Measurements from ENCODE around the gene AIF1L.

DNA sequence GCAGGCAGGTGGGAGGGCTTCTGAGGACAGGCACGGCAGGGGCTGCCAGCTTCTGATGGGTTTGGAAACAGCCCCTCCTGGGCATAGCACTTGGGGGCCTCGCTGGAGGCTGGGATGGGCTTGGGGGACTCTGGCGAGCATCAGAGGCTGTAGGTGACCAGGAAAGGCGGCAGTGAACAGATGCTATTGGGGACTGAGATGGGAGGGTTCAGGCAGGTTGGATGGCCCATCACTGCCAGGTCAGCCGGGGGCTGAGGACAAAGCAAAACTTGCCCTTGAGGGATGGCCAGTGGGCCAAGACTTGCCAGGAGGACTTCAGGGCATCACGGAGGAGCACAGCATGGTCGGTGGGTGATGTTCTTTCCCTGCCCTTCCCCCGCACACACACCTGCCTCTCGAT lies 6.7 kb downstream of the AIF1L start:
- TF ChIP-seq, protein P1, sequence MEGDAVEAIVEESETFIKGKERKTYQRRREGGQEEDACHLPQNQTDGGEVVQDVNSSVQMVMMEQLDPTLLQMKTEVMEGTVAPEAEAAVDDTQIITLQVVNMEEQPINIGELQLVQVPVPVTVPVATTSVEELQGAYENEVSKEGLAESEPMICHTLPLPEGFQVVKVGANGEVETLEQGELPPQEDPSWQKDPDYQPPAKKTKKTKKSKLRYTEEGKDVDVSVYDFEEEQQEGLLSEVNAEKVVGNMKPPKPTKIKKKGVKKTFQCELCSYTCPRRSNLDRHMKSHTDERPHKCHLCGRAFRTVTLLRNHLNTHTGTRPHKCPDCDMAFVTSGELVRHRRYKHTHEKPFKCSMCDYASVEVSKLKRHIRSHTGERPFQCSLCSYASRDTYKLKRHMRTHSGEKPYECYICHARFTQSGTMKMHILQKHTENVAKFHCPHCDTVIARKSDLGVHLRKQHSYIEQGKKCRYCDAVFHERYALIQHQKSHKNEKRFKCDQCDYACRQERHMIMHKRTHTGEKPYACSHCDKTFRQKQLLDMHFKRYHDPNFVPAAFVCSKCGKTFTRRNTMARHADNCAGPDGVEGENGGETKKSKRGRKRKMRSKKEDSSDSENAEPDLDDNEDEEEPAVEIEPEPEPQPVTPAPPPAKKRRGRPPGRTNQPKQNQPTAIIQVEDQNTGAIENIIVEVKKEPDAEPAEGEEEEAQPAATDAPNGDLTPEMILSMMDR (conservative IDR thresholded peaks at IDR 0.05; ENCODE audit: low read depth, low read length) = no peak
- no peak for TF ChIP-seq EZH2 (IDR thresholded peaks at IDR 0.05; ENCODE audit: borderline replicate concordance, low read depth, low read length, poor library complexity, severe bottlenecking)

All from A673 (cell line).